Cerebellar nuclear complex (tissue), 1 donor: Measurements from ENCODE around the gene GMDS.

Experiments
- DNase-seq, 2 experiments: peaks; one replicate each; lab custom pipeline; 2025; lab: John Stamatoyannopoulos, UW

The GMDS gene

GRCh38 chr6:2245103-2245876 lies at the start of gene GMDS:
Gene GMDS (minus strand): TSS chr6:2245605.
- peak; percentile 15 to 43 for DNase-seq

GRCh38 chr6:2285510-2285909 lies 40.1 kb upstream of the GMDS start:
- no peak for DNase-seq

GRCh38 chr6:2275892-2276242 lies 30.5 kb upstream of the GMDS start:
- no peak for DNase-seq

- no peak for DNase-seq
Measured at GRCh38 chr6:2274981-2275891, 29.8 kb upstream of the GMDS start.

- DNase-seq = no peak
Measured at GRCh38 chr6:2272696-2273095, 27.3 kb upstream of the GMDS start.

GRCh38 chr6:2270054-2270453 lies 24.6 kb upstream of the GMDS start:
- no peak for DNase-seq

- no peak for DNase-seq
Measured at GRCh38 chr6:2266841-2267240, 21.4 kb upstream of the GMDS start.

GRCh38 chr6:2266031-2266795 lies 20.8 kb upstream of the GMDS start:
- DNase-seq = no peak

GRCh38 chr6:2264932-2265331 lies 19.5 kb upstream of the GMDS start:
- no peak for DNase-seq

- DNase-seq = no peak
Measured at GRCh38 chr6:2263896-2264295, 18.5 kb upstream of the GMDS start.

- no peak for DNase-seq
Measured at GRCh38 chr6:2259574-2259973, 14.2 kb upstream of the GMDS start.

- no peak for DNase-seq
Measured at GRCh38 chr6:2259002-2259494, 13.6 kb upstream of the GMDS start.

GRCh38 chr6:2258112-2258511 lies 12.7 kb upstream of the GMDS start:
- no peak for DNase-seq

- DNase-seq = no peak
Measured at GRCh38 chr6:2257363-2257762, 12.0 kb upstream of the GMDS start.

GRCh38 chr6:2254747-2255146 lies 9.3 kb upstream of the GMDS start:
- no peak for DNase-seq

- no peak for DNase-seq
Measured at GRCh38 chr6:2249126-2249525, 3.7 kb upstream of the GMDS start.

GRCh38 chr6:2247664-2248063 lies 2.3 kb upstream of the GMDS start:
- no peak for DNase-seq

GRCh38 chr6:2245877-2246863 lies 765 bp upstream of the GMDS start:
- DNase-seq = no peak

- no peak for DNase-seq
Measured at GRCh38 chr6:2244261-2245102, 923 bp downstream of the GMDS start.

GRCh38 chr6:2242311-2242710 lies 3.1 kb downstream of the GMDS start:
- no peak for DNase-seq
